WERI-Rb-1 (cell line): Measurements from ENCODE around the gene MTFMT.

Experiments used
- DNase-seq: peaks from one replicate; pipeline ENCODE4 v3.0.0-alpha.2; 2020
- H3K27ac ChIP-seq: fragments of 250-450 bp; sonication (Bioruptor Pico); 2 replicates; pipeline ENCODE4 v1.5.1; 2020; ENCODE audit warnings: mild to moderate bottlenecking, moderate library complexity
- H3K27me3 ChIP-seq: fragments of 250-450 bp; sonication (Bioruptor Pico); 2 replicates; pipeline ENCODE4 v1.5.1; 2021; ENCODE audit warnings: mild to moderate bottlenecking, low read depth, moderate library complexity; ENCODE audit not compliant: insufficient read depth, severe bottlenecking
- H3K36me3 ChIP-seq: fragments of 250-450 bp; sonication (Bioruptor Pico); 2 replicates; pipeline ENCODE4 v1.5.1; 2020; ENCODE audit warnings: mild to moderate bottlenecking, moderate library complexity
- H3K4me3 ChIP-seq: 2 replicates; pipeline ENCODE4 v1.5.1; 2011; ENCODE audit warnings: low read depth, mild to moderate bottlenecking, control low read depth, low read length
- H3K9me3 ChIP-seq: fragments of 250-450 bp; sonication (Bioruptor Pico); 2 replicates; pipeline ENCODE4 v1.5.1; 2021; ENCODE audit warnings: mild to moderate bottlenecking, moderate library complexity; ENCODE audit not compliant: severe bottlenecking
- TF ChIP-seq, protein P1 (sequence below): IDR thresholded peaks from 2 replicates; pipeline ENCODE4 v1.5.1; 2011; ENCODE audit warnings: low read depth, mild to moderate bottlenecking, control low read depth, inconsistent platforms, low read length

The MTFMT gene

DNA sequence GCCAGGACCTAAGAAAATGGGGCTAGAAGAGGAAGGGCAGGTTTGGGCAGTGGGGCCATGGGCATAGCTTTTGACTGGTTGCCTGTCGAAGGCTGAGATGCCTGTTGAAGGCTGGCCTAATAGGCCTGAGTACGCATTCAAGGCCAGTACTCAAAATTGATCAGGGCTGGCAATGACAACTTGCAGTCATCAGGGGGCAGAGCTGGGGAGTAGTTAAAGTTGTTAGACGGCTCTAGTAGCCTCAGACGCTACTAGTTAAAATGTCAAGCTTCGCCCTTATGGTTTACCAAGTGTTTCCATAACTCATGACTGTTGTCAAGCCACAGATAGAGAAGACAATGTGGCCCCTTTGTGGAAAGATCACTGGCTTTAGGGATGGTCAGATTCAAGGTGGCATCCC lies 68.4 kb downstream of the MTFMT start:
- no peaks in the 10 kb centered on the region for H3K9me3 ChIP-seq
- H3K27me3 ChIP-seq: no peaks in the 10 kb centered on the region
- no peak overlapping the region for H3K4me3 ChIP-seq
- no peak for DNase-seq
- no peak overlapping the region for H3K27ac ChIP-seq
- H3K36me3 ChIP-seq: peaks cover 77% of the 10 kb centered on the region
- TF ChIP-seq, protein P1, sequence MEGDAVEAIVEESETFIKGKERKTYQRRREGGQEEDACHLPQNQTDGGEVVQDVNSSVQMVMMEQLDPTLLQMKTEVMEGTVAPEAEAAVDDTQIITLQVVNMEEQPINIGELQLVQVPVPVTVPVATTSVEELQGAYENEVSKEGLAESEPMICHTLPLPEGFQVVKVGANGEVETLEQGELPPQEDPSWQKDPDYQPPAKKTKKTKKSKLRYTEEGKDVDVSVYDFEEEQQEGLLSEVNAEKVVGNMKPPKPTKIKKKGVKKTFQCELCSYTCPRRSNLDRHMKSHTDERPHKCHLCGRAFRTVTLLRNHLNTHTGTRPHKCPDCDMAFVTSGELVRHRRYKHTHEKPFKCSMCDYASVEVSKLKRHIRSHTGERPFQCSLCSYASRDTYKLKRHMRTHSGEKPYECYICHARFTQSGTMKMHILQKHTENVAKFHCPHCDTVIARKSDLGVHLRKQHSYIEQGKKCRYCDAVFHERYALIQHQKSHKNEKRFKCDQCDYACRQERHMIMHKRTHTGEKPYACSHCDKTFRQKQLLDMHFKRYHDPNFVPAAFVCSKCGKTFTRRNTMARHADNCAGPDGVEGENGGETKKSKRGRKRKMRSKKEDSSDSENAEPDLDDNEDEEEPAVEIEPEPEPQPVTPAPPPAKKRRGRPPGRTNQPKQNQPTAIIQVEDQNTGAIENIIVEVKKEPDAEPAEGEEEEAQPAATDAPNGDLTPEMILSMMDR: no peak

DNA sequence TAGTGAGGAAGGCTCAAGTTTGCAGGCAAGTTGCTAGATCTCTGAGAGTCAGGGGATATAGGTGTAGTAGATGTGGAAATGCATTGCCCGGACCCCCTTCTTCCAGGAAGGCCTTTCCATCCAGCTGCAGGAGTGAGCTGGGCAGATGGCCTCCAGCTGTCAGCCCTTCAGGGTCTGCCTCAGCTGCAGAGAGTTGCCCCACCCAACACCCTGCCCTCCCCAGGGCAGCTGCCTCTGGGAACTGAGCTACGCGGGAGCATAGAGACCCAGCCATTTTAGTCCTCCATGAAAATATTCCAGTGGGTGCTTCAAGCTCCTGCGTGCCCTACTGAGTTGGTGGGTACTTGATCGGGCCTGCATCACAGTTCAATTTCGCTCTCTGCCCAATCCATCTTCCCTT lies 69.3 kb downstream of the MTFMT start:
- DNase-seq: no peak

DNA sequence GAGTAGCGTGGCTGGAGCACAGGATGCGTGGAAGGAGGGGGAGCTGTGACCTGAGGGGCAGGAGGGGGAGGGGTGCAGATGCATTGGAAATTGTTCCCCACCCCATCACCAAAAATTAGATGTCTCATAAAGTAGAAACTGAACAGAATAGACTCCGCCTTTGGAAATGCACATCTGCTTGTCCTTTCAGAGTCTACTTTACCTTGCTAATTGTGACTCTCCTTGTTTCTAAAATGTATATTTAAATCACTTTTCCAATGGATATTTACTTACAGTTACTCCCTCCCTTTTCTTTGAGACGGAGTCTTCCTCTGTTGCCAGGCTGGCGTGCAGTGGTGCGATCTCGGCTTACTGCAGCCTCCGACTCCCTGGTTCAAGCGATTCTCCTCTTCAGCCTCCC lies 70.3 kb downstream of the MTFMT start:
- no peaks in the 10 kb centered on the region for H3K27me3 ChIP-seq
- H3K4me3 ChIP-seq: no peak overlapping the region
- peaks cover 73% of the 10 kb centered on the region for H3K36me3 ChIP-seq
- no peak overlapping the region for H3K27ac ChIP-seq
- no peak for DNase-seq
- H3K9me3 ChIP-seq: no peaks in the 10 kb centered on the region
- TF ChIP-seq, protein P1: no peak

More for the DNA sequence above, 69.3 kb downstream of the MTFMT start:
- no peak overlapping the region for H3K4me3 ChIP-seq
- TF ChIP-seq, protein P1: no peak
- no peaks in the 10 kb centered on the region for H3K27me3 ChIP-seq
- no peak overlapping the region for H3K27ac ChIP-seq
- H3K36me3 ChIP-seq: peaks cover 81% of the 10 kb centered on the region
- H3K9me3 ChIP-seq: no peaks in the 10 kb centered on the region

DNA sequence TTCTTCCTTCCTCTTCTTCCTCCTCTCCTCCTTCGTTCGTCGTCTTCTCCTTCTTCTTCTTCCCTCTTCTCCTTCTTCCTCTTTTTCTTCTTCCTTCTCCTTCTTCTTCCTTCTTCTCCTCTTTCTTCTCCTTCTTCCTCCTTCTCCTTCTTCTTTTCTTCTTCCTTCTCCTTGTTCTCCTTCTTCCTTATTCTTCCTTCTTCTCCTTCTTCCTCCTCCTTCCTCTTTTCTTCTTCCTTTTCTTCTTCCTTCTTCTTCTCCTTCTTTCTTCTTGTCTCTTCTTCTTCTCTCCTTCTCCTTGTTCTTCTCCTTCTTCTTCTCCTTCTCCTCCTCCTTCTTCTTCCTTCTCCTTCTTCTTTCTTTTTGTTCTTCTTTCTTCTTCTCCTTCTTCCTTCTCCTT lies 75.0 kb downstream of the MTFMT start:
- Histone ChIP-seq H3K27ac (no peak overlapping the region), H3K36me3 (peaks cover 32% of the 10 kb centered on the region), H3K27me3 (no peaks in the 10 kb centered on the region), H3K9me3 (no peaks in the 10 kb centered on the region), H3K4me3 (no peak overlapping the region)
- DNase-seq: no peak
- TF ChIP-seq, protein P1: no peak

DNA sequence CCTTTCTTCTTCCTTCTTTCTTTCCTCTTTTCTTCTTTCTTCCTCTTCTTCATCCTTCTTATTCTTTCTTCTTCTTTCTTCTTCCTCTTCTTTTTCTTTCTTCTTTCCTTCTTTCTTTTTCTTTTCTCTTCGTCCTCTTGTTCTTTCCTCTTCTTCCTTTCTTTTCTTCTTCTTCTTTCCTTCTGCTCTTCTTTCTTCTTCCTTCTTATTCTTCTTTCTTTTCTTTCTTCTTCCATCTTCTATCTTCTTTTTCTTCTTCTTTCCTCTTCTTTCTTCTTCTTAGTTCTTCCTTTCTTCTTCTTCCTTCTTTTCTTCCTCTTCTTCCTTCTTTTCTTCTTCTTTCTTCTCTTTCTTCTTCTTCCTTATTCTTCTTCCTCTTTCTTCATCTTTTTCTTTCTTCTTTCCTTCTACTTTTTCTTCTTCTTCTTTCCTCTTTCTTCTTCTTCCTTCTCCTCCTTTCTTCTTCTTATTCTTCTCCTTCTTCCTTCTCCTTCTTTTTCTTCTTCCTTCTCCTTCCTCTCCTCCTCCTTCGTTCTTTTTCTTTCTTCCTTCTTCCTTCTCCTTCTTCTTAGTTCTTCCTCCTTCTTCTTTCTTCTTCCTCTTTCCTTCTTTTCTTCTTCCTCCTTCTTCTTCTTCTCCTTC lies 77.5 kb downstream of the MTFMT start:
- DNase-seq: no peak
- Histone ChIP-seq H3K27ac (no peak overlapping the region), H3K9me3 (no peaks in the 10 kb centered on the region), H3K27me3 (no peaks in the 10 kb centered on the region), H3K4me3 (no peak overlapping the region), H3K36me3 (peaks cover 17% of the 10 kb centered on the region)
- TF ChIP-seq, protein P1: no peak
